AG04450 (cell line): ENCODE results near the gene FRMD4A. TPM values are rescaled to one million over a fixed set of nuclear protein-coding genes. Genes with fewer than 3 reads are reported as not detected.

ENCODE experiments used
- CTCF ChIA-PET: fragments of 300-600, 350-600 bp; formaldehyde crosslinking; extraction: SDS; loops from one replicate; lab custom pipeline; 2022; ENCODE audit warnings: antibody characterized with exemption, inconsistent platforms; lab: Charles Lee
- POLR2A ChIA-PET: fragments of 350-600 bp; formaldehyde crosslinking; extraction: SDS; loops from one replicate; lab custom pipeline; 2021; ENCODE audit warnings: antibody characterized with exemption, inconsistent platforms; lab: Yijun Ruan, JAX
- DNase-seq: peaks from one replicate; pipeline ENCODE4 v3.0.0-alpha.2; 2011; ENCODE audit warnings: low read depth, low spot score
- H3K27ac ChIP-seq: one replicate; pipeline ENCODE4 v1.5.1; 2012; ENCODE audit warnings: low read depth, low read length, control low read depth
- H3K27me3 ChIP-seq: one replicate; pipeline ENCODE4 v1.6.0; 2012; ENCODE audit warnings: low read length; ENCODE audit not compliant: control insufficient read depth, insufficient read depth
- H3K4me3 ChIP-seq: 2 replicates; pipeline ENCODE4 v1.5.1; 2011; ENCODE audit warnings: mild to moderate bottlenecking, low read depth, low read length, control low read depth
- H3K9me3 ChIP-seq: 2 replicates; pipeline ENCODE4 v1.5.1; 2012; ENCODE audit warnings: low read length; ENCODE audit not compliant: control insufficient read depth, insufficient read depth
- polyA plus RNA-seq: library from polyadenylated mRNA; depleted of rRNA; stranded (reverse); fragments of >200 nt; gene quantifications from 2 replicates; pipeline ENCODE4 v1.2.3, GENCODE V29; 2011
- TF ChIP-seq, protein P1 (sequence below): IDR thresholded peaks from 2 replicates; pipeline ENCODE4 v1.5.1; 2011; ENCODE audit warnings: low read depth, low read length, control low read depth, inconsistent platforms

FRMD4A gene
- polyA plus RNA-seq, 1 experiment: 45.7 TPM

DNA sequence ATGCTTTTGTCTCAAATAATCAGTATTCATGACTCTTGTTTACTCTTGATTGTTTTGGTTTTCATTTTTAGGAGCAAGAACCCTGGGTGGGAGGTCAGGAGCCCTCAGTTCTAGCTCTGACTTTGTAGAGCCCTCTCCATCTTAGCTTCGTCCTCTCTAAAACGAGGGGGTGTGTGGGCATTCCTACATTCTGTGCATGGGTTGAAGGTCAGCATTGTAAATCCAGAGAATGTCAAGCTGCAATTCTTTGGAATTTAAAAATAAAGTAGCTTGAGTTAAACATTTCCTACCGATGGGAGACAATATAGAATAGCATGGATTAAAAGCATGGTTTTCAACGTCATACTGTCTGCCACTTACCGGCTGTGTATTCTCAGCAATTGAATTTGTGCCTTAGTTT lies 615.6 kb downstream of the FRMD4A start:
- ChIA-PET CTCF (no interaction called here), POLR2A (interaction anchor here (0.7 to 1.0 kb wide), 2 partner anchors 32 to 97 kb away, joined by 3 read pairs; no protein-coding TSS in a partner anchor)
- Histone ChIP-seq H3K4me3 (no peak overlapping the region), H3K27ac (no peak overlapping the region), H3K9me3 (no peaks in the 10 kb centered on the region), H3K27me3 (no peaks in the 10 kb centered on the region)
- TF ChIP-seq, protein P1, sequence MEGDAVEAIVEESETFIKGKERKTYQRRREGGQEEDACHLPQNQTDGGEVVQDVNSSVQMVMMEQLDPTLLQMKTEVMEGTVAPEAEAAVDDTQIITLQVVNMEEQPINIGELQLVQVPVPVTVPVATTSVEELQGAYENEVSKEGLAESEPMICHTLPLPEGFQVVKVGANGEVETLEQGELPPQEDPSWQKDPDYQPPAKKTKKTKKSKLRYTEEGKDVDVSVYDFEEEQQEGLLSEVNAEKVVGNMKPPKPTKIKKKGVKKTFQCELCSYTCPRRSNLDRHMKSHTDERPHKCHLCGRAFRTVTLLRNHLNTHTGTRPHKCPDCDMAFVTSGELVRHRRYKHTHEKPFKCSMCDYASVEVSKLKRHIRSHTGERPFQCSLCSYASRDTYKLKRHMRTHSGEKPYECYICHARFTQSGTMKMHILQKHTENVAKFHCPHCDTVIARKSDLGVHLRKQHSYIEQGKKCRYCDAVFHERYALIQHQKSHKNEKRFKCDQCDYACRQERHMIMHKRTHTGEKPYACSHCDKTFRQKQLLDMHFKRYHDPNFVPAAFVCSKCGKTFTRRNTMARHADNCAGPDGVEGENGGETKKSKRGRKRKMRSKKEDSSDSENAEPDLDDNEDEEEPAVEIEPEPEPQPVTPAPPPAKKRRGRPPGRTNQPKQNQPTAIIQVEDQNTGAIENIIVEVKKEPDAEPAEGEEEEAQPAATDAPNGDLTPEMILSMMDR: no peak
- no peak for DNase-seq

DNA sequence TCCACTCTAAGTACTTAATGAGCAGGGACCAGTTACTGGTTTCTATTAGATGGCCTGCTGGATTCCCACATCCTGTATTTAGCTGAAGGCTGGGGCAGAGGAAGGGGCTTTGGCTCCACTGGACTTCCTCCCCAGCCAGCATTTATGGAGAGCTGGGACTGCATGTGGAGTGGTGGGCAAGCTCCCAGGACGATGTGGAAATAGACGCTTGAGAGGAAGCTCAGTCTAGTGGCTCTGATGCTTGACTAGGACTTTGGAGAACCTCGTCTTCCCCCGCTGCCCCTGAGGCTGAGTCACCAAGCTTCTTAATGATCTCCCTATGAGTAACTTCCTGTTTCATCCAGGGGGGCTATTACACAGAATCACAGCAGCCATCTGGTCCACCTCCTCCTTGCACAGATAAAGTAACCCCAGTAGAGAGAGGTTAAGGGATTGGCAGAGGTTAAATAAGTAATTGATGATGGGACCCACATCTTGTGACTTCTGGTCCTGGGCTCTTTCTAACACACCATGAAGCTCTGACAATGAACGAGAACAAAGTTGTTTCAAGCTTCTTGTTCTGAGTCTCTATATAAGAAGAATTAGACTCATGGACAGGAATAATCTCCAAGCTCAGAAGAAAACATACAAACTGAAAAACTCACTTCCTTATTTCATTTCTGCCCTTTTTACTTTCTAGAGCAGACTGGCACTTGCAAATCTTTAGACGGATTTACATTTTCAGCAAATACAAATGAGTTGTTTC lies 617.7 kb downstream of the FRMD4A start:
- Histone ChIP-seq H3K27ac (peak overlapping the region; percentile 87), H3K9me3 (no peaks in the 10 kb centered on the region), H3K27me3 (no peaks in the 10 kb centered on the region), H3K4me3 (no peak overlapping the region)
- peak; percentile 93 for DNase-seq
- ChIA-PET POLR2A (interaction anchor here (0.8 to 1.3 kb wide), 6 partner anchors 10 to 364 kb away, joined by 3 to 4 read pairs (median 3); no protein-coding TSS in a partner anchor), CTCF (interaction anchor here (0.6 kb wide), 1 partner anchor 50 kb away, joined by 3 read pairs; no protein-coding TSS in a partner anchor)
- TF ChIP-seq, protein P1: no peak

DNA sequence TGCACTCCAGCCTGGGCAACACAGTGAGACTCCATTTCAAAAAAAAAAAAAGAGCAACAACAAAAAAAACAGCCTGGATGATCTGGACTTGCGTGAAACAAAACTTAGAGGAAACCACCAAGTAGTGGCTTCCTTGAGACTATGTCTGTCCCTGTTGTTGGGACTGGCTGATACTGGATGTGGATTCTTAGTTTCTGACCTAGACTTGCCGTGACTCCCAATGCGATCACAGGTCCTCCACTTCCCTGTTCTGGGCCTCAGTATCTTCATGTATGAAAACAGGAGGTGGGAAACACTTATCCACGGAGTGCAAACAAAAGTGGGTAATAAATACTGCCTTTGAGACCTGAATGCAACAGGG lies 618.3 kb downstream of the FRMD4A start:
- DNase-seq: no peak
- Histone ChIP-seq H3K27me3 (no peaks in the 10 kb centered on the region), H3K27ac (peak overlapping the region; percentile 87), H3K9me3 (no peaks in the 10 kb centered on the region), H3K4me3 (no peak overlapping the region)
- TF ChIP-seq, protein P1: no peak
- ChIA-PET POLR2A (interaction anchor here (1.0 to 1.3 kb wide), 5 partner anchors 10 to 364 kb away, joined by 3 to 4 read pairs (median 3); no protein-coding TSS in a partner anchor), CTCF (no interaction called here)

DNA sequence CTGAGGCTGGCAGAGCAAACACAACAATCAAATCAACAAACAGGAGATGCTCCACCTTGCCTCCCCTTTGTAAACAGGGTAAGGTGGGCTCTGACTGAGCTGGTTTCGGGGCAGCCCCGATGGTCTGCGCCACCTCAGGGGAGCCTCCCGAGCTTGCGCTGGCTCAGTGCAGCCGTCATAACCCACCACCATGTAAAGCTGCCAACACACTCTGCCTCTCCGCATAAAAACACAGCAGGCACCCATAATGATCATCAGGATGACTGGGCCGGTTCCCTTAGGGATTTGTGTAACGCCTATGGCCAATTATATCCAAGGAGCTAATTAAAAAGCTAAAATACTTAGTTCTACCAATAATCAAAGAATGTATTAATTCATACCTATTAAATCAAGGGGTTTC lies 619.4 kb downstream of the FRMD4A start:
- ChIA-PET CTCF (no interaction called here), POLR2A (no interaction called here)
- Histone ChIP-seq H3K27me3 (no peaks in the 10 kb centered on the region), H3K27ac (no peak overlapping the region), H3K4me3 (no peak overlapping the region), H3K9me3 (no peaks in the 10 kb centered on the region)
- TF ChIP-seq, protein P1: no peak
- no peak for DNase-seq

DNA sequence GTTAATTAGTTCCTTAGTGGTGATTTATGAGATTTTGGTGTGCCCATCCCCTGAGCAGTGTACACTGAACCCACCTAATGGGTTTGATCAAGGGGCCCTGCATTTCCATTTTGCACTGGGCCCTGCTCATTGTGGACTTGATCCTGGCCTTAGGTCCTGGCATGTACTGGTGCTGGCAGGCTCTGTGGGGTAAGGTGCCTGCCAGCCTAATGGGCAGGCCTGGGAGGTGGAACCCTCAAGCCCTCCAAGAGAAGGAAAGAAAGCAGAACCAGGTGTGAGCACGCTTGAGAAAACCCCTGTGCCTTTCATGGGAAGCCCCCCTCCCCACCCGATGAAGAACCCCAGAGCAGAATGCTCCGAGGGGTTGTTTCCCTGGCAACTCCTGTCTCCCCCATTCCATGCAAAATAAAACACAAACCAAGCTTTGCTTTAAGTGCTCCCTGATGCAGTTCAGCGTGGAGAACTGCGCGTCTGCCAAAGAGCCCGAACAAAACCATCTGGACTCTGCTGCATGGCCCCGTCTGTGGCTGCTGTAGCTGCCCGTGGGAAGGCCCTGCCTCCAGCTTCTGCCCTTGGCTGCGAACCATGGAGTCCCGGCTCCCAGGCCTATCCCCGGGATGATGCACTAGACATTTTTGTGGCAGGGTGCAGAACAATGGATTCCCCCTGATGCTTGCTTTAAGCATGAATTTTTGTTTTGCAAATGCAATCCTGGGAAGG lies 620.6 kb downstream of the FRMD4A start:
- ChIA-PET POLR2A (no interaction called here), CTCF (no interaction called here)
- no peak for DNase-seq
- Histone ChIP-seq H3K27ac (peak overlapping the region; percentile 11), H3K9me3 (no peaks in the 10 kb centered on the region), H3K27me3 (no peaks in the 10 kb centered on the region), H3K4me3 (no peak overlapping the region)
- TF ChIP-seq, protein P1: no peak
